ENCODE measurements around the gene SYDE2.

The SYDE2 gene

DNA sequence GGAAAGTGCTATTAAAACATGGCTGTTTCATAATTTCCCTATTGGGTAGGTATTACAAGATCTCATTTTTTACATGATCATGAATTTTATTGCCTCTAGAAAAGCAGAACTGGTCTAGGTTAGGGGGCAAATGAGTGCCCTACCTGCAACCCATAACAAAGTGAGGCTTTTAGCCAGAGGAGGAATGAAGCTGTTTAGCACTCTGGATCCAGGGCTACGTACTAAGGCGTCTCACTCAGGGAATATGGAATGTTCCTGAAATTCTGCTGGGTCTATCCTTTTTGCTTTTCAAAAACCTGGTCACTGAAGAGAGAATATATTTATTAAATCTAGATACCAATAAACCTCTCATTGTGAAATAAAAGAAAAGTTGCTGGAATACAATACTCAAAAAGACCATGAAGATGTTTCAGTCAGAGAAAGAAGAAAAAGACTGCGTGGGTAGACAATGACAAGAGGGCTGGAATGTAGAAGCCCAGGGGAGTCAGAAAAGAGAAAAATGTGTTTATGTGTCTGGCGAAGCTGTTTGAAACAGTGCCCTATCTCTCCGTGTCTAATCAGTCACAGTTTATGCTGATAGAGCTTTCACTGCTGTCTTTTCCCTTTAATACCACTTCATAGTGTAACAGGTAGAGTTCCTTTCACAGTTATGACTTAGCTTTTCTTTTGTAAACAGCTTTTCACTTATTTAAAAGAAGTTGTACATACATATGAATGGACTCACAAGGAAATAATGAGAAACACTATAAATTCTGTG is 25.0 kb upstream of the SYDE2 start:
- TF ChIP-seq, protein P1, sequence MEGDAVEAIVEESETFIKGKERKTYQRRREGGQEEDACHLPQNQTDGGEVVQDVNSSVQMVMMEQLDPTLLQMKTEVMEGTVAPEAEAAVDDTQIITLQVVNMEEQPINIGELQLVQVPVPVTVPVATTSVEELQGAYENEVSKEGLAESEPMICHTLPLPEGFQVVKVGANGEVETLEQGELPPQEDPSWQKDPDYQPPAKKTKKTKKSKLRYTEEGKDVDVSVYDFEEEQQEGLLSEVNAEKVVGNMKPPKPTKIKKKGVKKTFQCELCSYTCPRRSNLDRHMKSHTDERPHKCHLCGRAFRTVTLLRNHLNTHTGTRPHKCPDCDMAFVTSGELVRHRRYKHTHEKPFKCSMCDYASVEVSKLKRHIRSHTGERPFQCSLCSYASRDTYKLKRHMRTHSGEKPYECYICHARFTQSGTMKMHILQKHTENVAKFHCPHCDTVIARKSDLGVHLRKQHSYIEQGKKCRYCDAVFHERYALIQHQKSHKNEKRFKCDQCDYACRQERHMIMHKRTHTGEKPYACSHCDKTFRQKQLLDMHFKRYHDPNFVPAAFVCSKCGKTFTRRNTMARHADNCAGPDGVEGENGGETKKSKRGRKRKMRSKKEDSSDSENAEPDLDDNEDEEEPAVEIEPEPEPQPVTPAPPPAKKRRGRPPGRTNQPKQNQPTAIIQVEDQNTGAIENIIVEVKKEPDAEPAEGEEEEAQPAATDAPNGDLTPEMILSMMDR (IDR thresholded peaks at IDR 0.05; ENCODE audit: low read depth, low read length, missing control alignments), result no peak
- in situ Hi-C loops (cut with HindIII; ENCODE audit: low sequenced_read_pairs), result no loop called here
- no peak for DNase-seq (ENCODE audit: low read depth)
- H3K4me3 ChIP-seq (ENCODE audit: low read depth, low read length), result no peak overlapping the region

DNA sequence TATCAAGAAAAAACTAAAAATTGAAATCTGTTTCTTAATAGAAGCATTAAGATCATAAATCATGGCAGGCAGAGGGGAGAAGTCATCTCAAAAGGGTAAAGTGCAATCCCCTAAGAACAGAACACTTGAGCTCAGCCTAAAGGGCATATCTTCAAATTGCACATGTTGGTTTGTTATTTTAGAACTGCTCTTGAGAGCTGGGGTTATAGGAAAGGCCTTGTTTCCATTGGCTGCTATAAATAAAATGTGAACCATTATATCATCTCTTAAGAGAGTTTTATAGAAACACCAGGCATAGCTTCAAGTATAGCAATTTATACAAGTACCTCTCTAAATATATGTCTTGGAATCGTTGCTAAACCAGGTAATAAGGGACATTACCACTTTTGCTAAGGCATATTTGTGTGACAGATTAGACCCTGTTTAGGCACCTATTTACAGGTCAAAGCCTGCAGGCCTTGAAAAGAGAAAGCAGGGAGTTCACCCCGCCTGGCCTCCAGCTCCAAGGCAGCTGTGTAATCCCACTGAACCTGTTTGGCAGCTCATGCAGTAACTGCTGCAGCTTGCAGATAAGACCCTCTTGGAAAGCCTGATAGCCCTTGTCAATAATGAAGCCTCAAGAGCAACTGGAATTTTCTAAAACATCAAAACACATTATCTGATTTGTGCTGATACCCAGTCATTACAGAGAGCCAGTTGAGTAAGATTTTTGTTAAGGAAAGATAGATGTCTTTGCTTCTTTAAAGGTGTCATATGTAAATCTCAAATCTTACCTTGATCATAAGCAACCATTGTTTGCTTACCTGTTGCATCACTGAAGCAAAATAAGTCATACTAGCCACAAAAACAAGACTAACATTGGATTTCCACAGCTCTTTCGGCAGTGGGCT is 24.2 kb upstream of the SYDE2 start:
- in situ Hi-C loops (cut with HindIII; ENCODE audit: low sequenced_read_pairs), result no loop called here
- no peak for DNase-seq (ENCODE audit: low read depth)
- TF ChIP-seq, protein P1 (IDR thresholded peaks at IDR 0.05; ENCODE audit: low read depth, low read length, missing control alignments), result no peak
- H3K4me3 ChIP-seq (ENCODE audit: low read depth, low read length), result no peak overlapping the region

DNA sequence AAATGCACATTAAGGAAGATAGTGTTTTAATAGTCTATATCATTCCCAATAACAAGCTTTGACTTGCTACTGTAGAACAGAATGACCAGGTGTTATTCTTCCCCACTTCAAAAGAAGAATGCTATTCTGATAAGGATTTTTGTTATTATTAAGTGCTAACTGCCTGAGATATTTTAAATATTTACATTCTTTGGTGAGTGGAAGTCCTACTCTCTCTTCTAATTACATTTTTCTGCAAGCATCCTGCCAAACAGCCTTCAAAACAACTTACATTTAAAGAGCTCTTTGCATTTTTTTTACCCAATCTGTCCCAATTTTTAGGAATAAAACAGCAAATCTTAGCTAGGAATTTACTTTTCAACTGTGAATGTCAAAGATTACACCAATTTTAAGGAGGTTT is 23.5 kb upstream of the SYDE2 start:
- in situ Hi-C loops (cut with HindIII; ENCODE audit: low sequenced_read_pairs), result no loop called here
- no peak overlapping the region for H3K4me3 ChIP-seq (ENCODE audit: low read depth, low read length)
- no peak for DNase-seq (ENCODE audit: low read depth)
- TF ChIP-seq, protein P1 (IDR thresholded peaks at IDR 0.05; ENCODE audit: low read depth, low read length, missing control alignments), result no peak

DNA sequence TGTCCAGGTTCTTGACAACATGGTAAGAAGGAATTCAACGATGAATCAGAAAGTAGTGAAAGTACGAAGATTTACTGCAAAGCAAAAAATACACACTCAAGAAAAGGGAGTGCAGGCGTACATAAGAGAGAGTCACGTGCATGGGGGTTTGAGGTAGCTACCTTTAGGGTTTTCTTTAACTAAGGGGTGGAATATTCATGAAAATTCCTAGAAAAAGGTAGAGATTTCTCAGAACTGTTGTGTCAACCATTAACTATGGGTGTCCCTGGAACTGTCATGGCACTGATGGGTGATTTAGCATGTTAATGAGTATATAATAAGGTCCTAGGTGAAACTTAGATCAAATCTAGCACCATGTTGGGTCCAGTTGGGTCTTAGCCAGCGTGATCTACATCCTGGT is 22.5 kb upstream of the SYDE2 start:
- in situ Hi-C loops (cut with HindIII; ENCODE audit: low sequenced_read_pairs), result no loop called here
- no peak for DNase-seq (ENCODE audit: low read depth)
- no peak overlapping the region for H3K4me3 ChIP-seq (ENCODE audit: low read depth, low read length)
- TF ChIP-seq, protein P1 (IDR thresholded peaks at IDR 0.05; ENCODE audit: low read depth, low read length, missing control alignments), result no peak

DNA sequence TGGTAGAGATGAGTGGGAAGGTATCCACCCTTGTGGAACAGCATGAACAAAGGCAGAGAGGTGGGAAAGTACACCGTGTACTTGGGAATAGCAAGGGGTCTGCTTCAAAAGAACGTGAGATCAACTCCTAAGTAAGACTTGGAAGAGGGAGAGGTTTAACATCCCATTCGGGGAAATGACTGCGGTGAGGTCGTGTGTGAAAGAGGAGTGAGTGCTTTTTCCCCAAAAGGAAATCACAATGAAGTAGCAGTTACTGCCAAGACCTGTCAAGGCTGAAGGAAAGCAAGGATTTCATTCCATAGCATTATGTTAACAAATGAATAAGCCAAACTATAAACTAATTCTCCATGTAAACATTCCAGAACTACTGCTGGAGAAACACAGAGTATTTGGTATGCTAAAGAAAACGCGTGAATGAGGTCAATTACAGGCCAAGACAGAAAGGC is 20.0 kb upstream of the SYDE2 start:
- H3K4me3 ChIP-seq (ENCODE audit: low read depth, low read length), result no peak overlapping the region
- DNase-seq (ENCODE audit: low read depth), result no peak
- TF ChIP-seq, protein P1 (IDR thresholded peaks at IDR 0.05; ENCODE audit: low read depth, low read length, missing control alignments), result no peak
- in situ Hi-C loops (cut with HindIII; ENCODE audit: low sequenced_read_pairs), result no loop called here

DNA sequence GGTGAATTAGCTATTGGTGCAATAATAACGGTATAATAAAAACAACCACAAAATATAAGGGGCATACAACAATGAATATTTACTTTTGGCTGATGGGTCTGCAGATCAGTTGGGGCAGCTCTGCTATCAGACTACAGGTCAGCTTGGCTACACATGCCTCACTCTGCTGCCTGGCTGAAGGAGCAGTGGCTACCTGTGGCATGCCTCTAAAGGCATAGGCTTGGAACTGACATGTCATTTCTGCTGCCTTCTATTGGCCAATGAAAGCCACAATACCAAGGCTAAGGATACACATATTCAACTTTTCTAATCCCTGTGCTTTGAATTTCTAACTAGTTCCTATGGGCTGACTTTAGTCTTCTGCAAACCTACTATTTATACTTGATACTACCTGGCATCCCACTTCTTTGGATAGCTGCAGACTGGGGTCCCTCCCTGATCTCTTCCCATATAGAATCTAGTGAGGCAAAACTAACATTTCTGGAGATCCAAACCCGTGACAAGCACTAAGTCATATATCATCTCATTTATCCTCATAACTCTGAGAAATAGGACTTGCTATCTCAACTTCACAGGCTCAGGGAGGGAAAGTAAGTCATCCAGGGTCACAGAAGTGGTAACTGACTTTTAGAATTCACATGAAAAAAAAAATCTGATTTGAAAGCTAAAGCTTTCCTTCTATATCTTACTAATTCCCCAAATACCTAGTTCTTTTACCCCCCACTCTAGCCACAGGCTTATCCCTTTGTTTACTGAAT is 19.2 kb upstream of the SYDE2 start:
- in situ Hi-C loops (cut with HindIII; ENCODE audit: low sequenced_read_pairs), result no loop called here
- TF ChIP-seq, protein P1 (IDR thresholded peaks at IDR 0.05; ENCODE audit: low read depth, low read length, missing control alignments), result no peak
- no peak overlapping the region for H3K4me3 ChIP-seq (ENCODE audit: low read depth, low read length)
- DNase-seq (ENCODE audit: low read depth), result no peak

Data from astrocyte of the cerebellum (primary cell).